Kidney epithelial cell (primary cell): ENCODE results near the gene TFAP2A. TPM values are rescaled to one million over a fixed set of nuclear protein-coding genes. Genes with fewer than 3 reads are reported as not detected.

Source experiments
- DNase-seq: peaks from one replicate; pipeline ENCODE4 v3.0.0-alpha.2; 2010; ENCODE audit warnings: low read depth
- H3K27me3 ChIP-seq: 2 replicates; pipeline ENCODE4 v1.6.0; 2011; ENCODE audit warnings: low read length; ENCODE audit not compliant: control insufficient read depth, insufficient read depth
- H3K36me3 ChIP-seq: 2 replicates; pipeline ENCODE4 v1.5.1; 2011; ENCODE audit warnings: low read length; ENCODE audit not compliant: control insufficient read depth, insufficient read depth
- H3K4me3 ChIP-seq: 2 replicates; pipeline ENCODE4 v1.5.1; 2011; ENCODE audit warnings: low read depth, mild to moderate bottlenecking, control low read depth, low read length
- CTCF ChIP-seq: IDR thresholded peaks from 2 replicates; pipeline ENCODE4 v1.5.1; 2011; ENCODE audit warnings: mild to moderate bottlenecking, moderate library complexity, low read length, control low read depth, inconsistent platforms; ENCODE audit not compliant: insufficient read depth, poor library complexity, severe bottlenecking
- total RNA-seq: library from RNA; depleted of rRNA; stranded (reverse); fragments of >200 nt; gene quantifications from 2 replicates; pipeline ENCODE4 v1.2.3, GENCODE V29; 2015

The TFAP2A gene
- total RNA-seq, 1 donor from 2014 or later: 11.2 TPM

GRCh38 chr6:10424040-10424439 is 9.2 kb upstream of the TFAP2A start:
- Histone ChIP-seq H3K27me3 (peaks cover 66% of the 10 kb centered on the region), H3K4me3 (no peak overlapping the region), H3K36me3 (no peaks in the 10 kb centered on the region)
- TF ChIP-seq CTCF: peak; percentile 18
- no peak for DNase-seq

DNA sequence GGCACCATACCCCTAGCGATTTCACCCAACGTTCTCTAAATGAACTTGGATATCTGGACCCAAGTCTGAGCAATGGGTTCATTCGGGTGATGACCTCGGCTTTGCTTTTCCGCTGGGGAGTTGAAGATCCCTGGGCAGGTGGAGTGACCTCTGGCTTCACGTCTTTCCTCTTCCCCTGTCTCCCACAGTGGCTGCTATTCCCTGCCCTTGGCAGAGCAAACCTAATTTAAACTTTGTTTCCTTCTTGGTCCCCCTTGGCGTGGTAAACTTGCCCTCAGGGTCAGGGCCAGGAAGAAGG is 7.8 kb upstream of the TFAP2A start:
- Histone ChIP-seq H3K27me3 (peaks cover 71% of the 10 kb centered on the region), H3K36me3 (no peaks in the 10 kb centered on the region)
- TF ChIP-seq CTCF: no peak

DNA sequence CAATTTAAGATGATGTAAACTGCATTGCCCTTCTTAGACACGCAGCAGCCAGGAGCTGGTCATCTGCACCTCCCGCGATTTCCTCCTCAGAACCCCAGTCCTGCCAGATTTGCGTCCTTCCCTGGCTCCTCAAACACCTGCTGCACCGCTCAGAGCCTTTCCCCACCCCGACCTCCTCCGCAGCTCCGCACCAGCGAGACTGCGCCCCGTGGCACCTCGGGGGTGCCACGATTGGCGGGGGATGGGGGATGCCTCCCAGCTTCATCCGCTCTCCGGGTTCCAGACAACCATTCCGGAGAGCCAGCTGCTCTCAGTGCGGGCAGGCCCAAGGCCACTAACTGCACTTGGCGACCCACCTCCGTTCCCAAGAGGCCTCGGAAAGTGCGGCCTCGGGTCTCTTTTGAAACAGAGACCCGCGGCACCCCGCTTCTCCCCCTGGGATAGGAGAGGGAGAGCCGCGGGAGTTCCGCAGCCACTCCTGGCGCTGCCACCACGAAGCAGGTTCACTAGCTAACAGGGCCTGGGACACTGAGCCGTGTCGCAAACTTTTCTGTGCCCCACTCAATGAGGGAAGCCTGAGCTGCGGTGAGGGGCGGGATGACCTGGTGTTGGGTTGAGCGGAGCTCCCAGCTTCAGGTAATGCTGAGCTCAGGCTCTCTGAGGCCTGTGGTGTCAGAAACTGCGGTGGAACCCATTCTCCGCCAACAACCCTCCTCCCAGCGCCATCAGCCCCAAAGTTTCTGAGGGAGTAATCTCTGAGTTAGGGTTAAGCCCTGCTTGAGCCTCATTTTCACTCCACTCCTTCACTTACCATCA is 7.3 kb upstream of the TFAP2A start:
- peaks cover 76% of the 10 kb centered on the region for H3K27me3 ChIP-seq

More for the DNA sequence above, 7.8 kb upstream of the TFAP2A start:
- DNase-seq: no peak
- no peak overlapping the region for H3K4me3 ChIP-seq

GRCh38 chr6:10421158-10421920 is 6.5 kb upstream of the TFAP2A start:
- Histone ChIP-seq H3K36me3 (no peaks in the 10 kb centered on the region), H3K27me3 (peaks cover 84% of the 10 kb centered on the region), H3K4me3 (no peak overlapping the region)
- DNase-seq: no peak
- peak; percentile 60 for TF ChIP-seq CTCF

More for the DNA sequence above, 7.3 kb upstream of the TFAP2A start:
- no peak overlapping the region for H3K4me3 ChIP-seq
- no peak for DNase-seq
- H3K36me3 ChIP-seq: no peaks in the 10 kb centered on the region
- TF ChIP-seq CTCF: no peak

DNA sequence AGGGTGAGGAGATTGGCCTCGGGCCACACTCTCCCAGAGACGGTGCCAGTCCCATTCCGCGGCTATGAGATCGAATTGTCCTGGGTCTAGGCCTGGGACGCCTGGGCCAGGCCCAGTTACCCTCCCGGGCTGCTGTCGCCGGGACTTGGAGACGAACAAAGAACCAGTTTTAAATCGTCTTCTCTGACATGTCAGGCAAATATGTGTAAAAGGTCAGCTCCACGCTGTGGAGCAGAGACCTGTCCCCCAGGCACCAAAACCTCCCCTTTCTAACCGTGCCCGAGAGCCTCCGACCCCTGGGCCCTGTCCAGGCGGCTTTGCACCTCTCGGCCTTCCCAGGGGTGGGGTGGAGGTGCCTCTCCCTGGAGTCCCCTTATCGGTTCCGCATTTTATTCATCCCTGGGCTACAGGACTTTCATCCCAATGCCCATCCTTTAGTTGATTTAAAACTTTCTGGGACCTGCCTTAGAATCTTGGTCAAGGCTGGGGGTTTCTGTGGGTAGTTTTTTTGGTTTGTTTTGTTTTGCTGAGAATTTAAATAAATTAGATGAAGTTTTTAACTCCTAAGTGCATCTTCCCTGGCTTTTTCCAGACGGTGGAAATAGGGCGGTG is 5.8 kb upstream of the TFAP2A start:
- no peak for TF ChIP-seq CTCF
- Histone ChIP-seq H3K36me3 (no peaks in the 10 kb centered on the region), H3K4me3 (no peak overlapping the region), H3K27me3 (peaks cover 87% of the 10 kb centered on the region)
- no peak for DNase-seq
